Esophagus muscularis mucosa (tissue), 4 donors: Measurements from ENCODE around the gene RCAN1.

Experiments
- EP300 ChIP-seq: sonication (generic); formaldehyde crosslinking; IDR thresholded peaks from one replicate; pipeline ENCODE4 v1.6.1; 2017; ENCODE audit warnings: antibody characterized with exemption
- POLR2A ChIP-seq: fragments of 450-650 bp; IDR thresholded peaks from one replicate; pipeline ENCODE4 v1.6.1; 2017; ENCODE audit warnings: antibody characterized with exemption, moderate library complexity, mild to moderate bottlenecking, low read depth
- POLR2AphosphoS5 ChIP-seq, 2 donors: sonication (generic); formaldehyde crosslinking; IDR thresholded peaks; one replicate each; pipeline ENCODE4 v1.6.1; 2017; ENCODE audit warnings: antibody characterized with exemption in 2 of 2
- TF ChIP-seq, protein P1 (sequence below), 3 experiments: fragments of 200-600 bp in 2 of 3; fragments of 450-650 bp in 1 of 3; sonication (generic) in 2 of 3; IDR thresholded peaks; one replicate each; pipeline ENCODE4 v1.5.1; 2017 to 2019; ENCODE audit warnings: antibody characterized with exemption in 3 of 3, mild to moderate bottlenecking in 2 of 3, moderate library complexity in 1 of 3

- TF ChIP-seq, protein P1, sequence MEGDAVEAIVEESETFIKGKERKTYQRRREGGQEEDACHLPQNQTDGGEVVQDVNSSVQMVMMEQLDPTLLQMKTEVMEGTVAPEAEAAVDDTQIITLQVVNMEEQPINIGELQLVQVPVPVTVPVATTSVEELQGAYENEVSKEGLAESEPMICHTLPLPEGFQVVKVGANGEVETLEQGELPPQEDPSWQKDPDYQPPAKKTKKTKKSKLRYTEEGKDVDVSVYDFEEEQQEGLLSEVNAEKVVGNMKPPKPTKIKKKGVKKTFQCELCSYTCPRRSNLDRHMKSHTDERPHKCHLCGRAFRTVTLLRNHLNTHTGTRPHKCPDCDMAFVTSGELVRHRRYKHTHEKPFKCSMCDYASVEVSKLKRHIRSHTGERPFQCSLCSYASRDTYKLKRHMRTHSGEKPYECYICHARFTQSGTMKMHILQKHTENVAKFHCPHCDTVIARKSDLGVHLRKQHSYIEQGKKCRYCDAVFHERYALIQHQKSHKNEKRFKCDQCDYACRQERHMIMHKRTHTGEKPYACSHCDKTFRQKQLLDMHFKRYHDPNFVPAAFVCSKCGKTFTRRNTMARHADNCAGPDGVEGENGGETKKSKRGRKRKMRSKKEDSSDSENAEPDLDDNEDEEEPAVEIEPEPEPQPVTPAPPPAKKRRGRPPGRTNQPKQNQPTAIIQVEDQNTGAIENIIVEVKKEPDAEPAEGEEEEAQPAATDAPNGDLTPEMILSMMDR (IDR thresholded peaks at IDR 0.05), result no peak
- TF ChIP-seq POLR2AphosphoS5 (IDR thresholded peaks at IDR 0.05), result no peak
- no peak for TF ChIP-seq POLR2A
- TF ChIP-seq EP300, result no peak
Measured at GRCh38 chr21:34501716-34502115, 113.2 kb downstream of the RCAN1 start.
